Caco-2 (cell line): Measurements from ENCODE around the gene TDRD9. TPM values are rescaled to one million over a fixed set of nuclear protein-coding genes. Genes with fewer than 3 reads are reported as not detected.

Source experiments
- BruUV-seq: library from RNA; stranded (reverse); fragments of 400-500 nt; replicated peaks from 2 replicates; lab custom pipeline; 2021; lab: Mats Ljungman, UMichigan
- CTCF ChIA-PET: fragments of 300-600 bp; sonication (Branson Sonifier 250); formaldehyde crosslinking; loops from one replicate; lab custom pipeline; 2022; ENCODE audit warnings: antibody characterized with exemption; lab: Charles Lee
- POLR2A ChIA-PET: fragments of 300-600 bp; sonication (Branson Sonifier 250); formaldehyde crosslinking; loops from one replicate; lab custom pipeline; 2022; ENCODE audit warnings: antibody characterized with exemption; lab: Charles Lee
- DNase-seq, 2 experiments: peaks; one replicate each; pipeline versions ENCODE4 v3.0.0 to v3.0.0-alpha.2; 2020 to 2022
- H3K27me3 ChIP-seq: replicated peaks from 2 replicates; pipeline ENCODE4 v1.6.0; 2011; ENCODE audit warnings: low read length; ENCODE audit not compliant: control insufficient read depth, insufficient read depth
- H3K36me3 ChIP-seq: 2 replicates; pipeline ENCODE4 v1.5.1; 2011; ENCODE audit warnings: low read length; ENCODE audit not compliant: control insufficient read depth, insufficient read depth
- H3K4me1 ChIP-seq: fragments of 250-450 bp; sonication (Bioruptor Pico); 2 replicates; pipeline ENCODE4 v1.5.1; 2020; ENCODE audit warnings: mild to moderate bottlenecking
- H3K4me3 ChIP-seq: 2 replicates; pipeline ENCODE4 v1.5.1; 2011; ENCODE audit warnings: low read depth, mild to moderate bottlenecking, control low read depth, low read length
- H3K9me3 ChIP-seq: fragments of 250-450 bp; sonication (Bioruptor Pico); 2 replicates; pipeline ENCODE4 v1.5.1; 2020; ENCODE audit warnings: mild to moderate bottlenecking, moderate library complexity
- H3K27ac Mint-ChIP-seq: one replicate; pipeline ENCODE4 v1.8.0; 2022; ENCODE audit warnings: mixed read lengths; ENCODE audit not compliant: unreplicated experiment
- H3K27me3 Mint-ChIP-seq: one replicate; pipeline ENCODE4 v1.8.0; 2022; ENCODE audit warnings: mixed read lengths; ENCODE audit not compliant: insufficient read depth, unreplicated experiment
- H3K36me3 Mint-ChIP-seq: one replicate; pipeline ENCODE4 v1.8.0; 2022; ENCODE audit warnings: mild to moderate bottlenecking, mixed read lengths; ENCODE audit not compliant: insufficient read depth, unreplicated experiment
- H3K4me1 Mint-ChIP-seq: one replicate; pipeline ENCODE4 v1.8.0; 2022; ENCODE audit warnings: low read depth, mixed read lengths; ENCODE audit not compliant: unreplicated experiment
- H3K4me3 Mint-ChIP-seq: one replicate; pipeline ENCODE4 v1.8.0; 2022; ENCODE audit warnings: mild to moderate bottlenecking, moderate library complexity, mixed read lengths; ENCODE audit not compliant: unreplicated experiment
- H3K9me3 Mint-ChIP-seq: one replicate; pipeline ENCODE4 v1.8.0; 2022; ENCODE audit warnings: mixed read lengths; ENCODE audit not compliant: unreplicated experiment
- CTCF ChIP-seq, 2 experiments: fragments of 200-600 bp in 1 of 2; IDR thresholded peaks; 1 replicate in 1 of 2; 2 replicates in 1 of 2; pipeline versions ENCODE4 v1.5.1 to v1.8.0; 2011 to 2022; ENCODE audit warnings: antibody characterized with exemption in 1 of 2, control low read depth in 1 of 2, inconsistent platforms in 1 of 2, low read depth in 1 of 2, low read length in 1 of 2, mild to moderate bottlenecking in 1 of 2, moderate library complexity in 1 of 2; ENCODE audit not compliant: insufficient read depth in 1 of 2, severe bottlenecking in 1 of 2, unreplicated experiment in 1 of 2
- intact Hi-C: fragments of 100-400 bp; cut with micrococcal nuclease; formaldehyde crosslinking; loops from one replicate; pipeline ENCODE4 v1.10.0; 2022; ENCODE audit not compliant: unreplicated experiment
- total RNA-seq: library from RNA; stranded (reverse); gene quantifications from 2 replicates; pipeline ENCODE4 v1.2.3, GENCODE V29; 2022

TDRD9 gene
- total RNA-seq, 1 experiment from 2014 or later: not detected

GRCh38 chr14:104066719-104067295, 138.6 kb downstream of the TDRD9 start:
- H3K4me1 Mint-ChIP-seq: no peaks in the 10 kb centered on the region
- H3K4me3 ChIP-seq: no peak overlapping the region
- TF ChIP-seq CTCF (IDR thresholded peaks at IDR 0.05; ENCODE audit: insufficient read depth in 1 of 2, low read depth in 1 of 2, low read length in 1 of 2, severe bottlenecking in 1 of 2, unreplicated experiment in 1 of 2): no peak
- DNase-seq: no peak
- H3K4me3 Mint-ChIP-seq: no peak overlapping the region
- H3K27me3 Mint-ChIP-seq: peaks cover 21% of the 10 kb centered on the region
- H3K36me3 Mint-ChIP-seq: no peaks in the 10 kb centered on the region
- no TSS peak for BruUV-seq
- no peak overlapping the region for H3K27ac Mint-ChIP-seq
- peaks cover 5% of the 10 kb centered on the region; the same call in 1 of the 2 replicates for H3K9me3 ChIP-seq
- no peaks in the 10 kb centered on the region for H3K4me1 ChIP-seq
- ChIA-PET POLR2A (no interaction called here), CTCF (no interaction called here)
- intact Hi-C loops: no loop called here
- H3K27me3 ChIP-seq: no peaks in the 10 kb centered on the region
- no peaks in the 10 kb centered on the region for H3K36me3 ChIP-seq
- peaks cover 23% of the 10 kb centered on the region for H3K9me3 Mint-ChIP-seq

GRCh38 chr14:104069541-104069940, 141.3 kb downstream of the TDRD9 start:
- no TSS peak for BruUV-seq
- Mint-ChIP-seq H3K9me3 (peaks cover 37% of the 10 kb centered on the region), H3K36me3 (no peaks in the 10 kb centered on the region), H3K27ac (no peak overlapping the region), H3K4me1 (no peaks in the 10 kb centered on the region), H3K4me3 (no peak overlapping the region), H3K27me3 (peaks cover 13% of the 10 kb centered on the region)
- H3K36me3 ChIP-seq: no peaks in the 10 kb centered on the region
- CTCF ChIA-PET: interaction anchor here (0.6 kb wide), 1 partner anchor 55 kb away, joined by 6 read pairs; no protein-coding TSS in a partner anchor
- no peak for DNase-seq
- intact Hi-C loops: no loop called here
- no peaks in the 10 kb centered on the region for H3K27me3 ChIP-seq
- POLR2A ChIA-PET: no interaction called here
- no peaks in the 10 kb centered on the region for H3K4me1 ChIP-seq
- no peak overlapping the region for H3K4me3 ChIP-seq
- no peak for TF ChIP-seq CTCF (IDR thresholded peaks at IDR 0.05; ENCODE audit: insufficient read depth in 1 of 2, low read depth in 1 of 2, low read length in 1 of 2, severe bottlenecking in 1 of 2, unreplicated experiment in 1 of 2)
- H3K9me3 ChIP-seq: peaks cover 8% of the 10 kb centered on the region; the same call in 1 of the 2 replicates

- CTCF ChIA-PET: no interaction called here
- peaks cover 17% of the 10 kb centered on the region for H3K9me3 Mint-ChIP-seq
Observed at GRCh38 chr14:104072586-104072985, 144.3 kb downstream of the TDRD9 start.

More at GRCh38 chr14:104072586-104072985, 144.3 kb downstream of the TDRD9 start:
- POLR2A ChIA-PET: no interaction called here
- intact Hi-C loops: no loop called here
- Histone ChIP-seq H3K36me3 (no peaks in the 10 kb centered on the region), H3K4me1 (0 out of 2 replicates have a peak, but pooled peaks cover under 1% of the 10 kb centered on the region), H3K9me3 (0 out of 2 replicates have a peak, but pooled peaks cover 3% of the 10 kb centered on the region), H3K4me3 (no peak overlapping the region), H3K27me3 (no peaks in the 10 kb centered on the region)
- H3K4me3 Mint-ChIP-seq: no peak overlapping the region
- H3K36me3 Mint-ChIP-seq: no peaks in the 10 kb centered on the region
- DNase-seq: no peak
- no peaks in the 10 kb centered on the region for H3K4me1 Mint-ChIP-seq
- H3K27ac Mint-ChIP-seq: no peak overlapping the region
- no TSS peak for BruUV-seq
- H3K27me3 Mint-ChIP-seq: peaks cover 11% of the 10 kb centered on the region
- TF ChIP-seq CTCF (IDR thresholded peaks at IDR 0.05; ENCODE audit: insufficient read depth in 1 of 2, low read depth in 1 of 2, low read length in 1 of 2, severe bottlenecking in 1 of 2, unreplicated experiment in 1 of 2): no peak
